Measurements from ENCODE around the gene XRCC4. TPM values are rescaled to one million over a fixed set of nuclear protein-coding genes. Genes with fewer than 3 reads are reported as not detected.
"Not testable (repeated sequence)": the region's sequence is repeated elsewhere in the genome, so short reads cannot be mapped to it uniquely, and the experiment has no call there.

The XRCC4 gene
- polyA plus RNA-seq, 1 donor: 8.5 TPM

GRCh38 chr5:83146441-83146840, 69.1 kb downstream of the XRCC4 start:
- WGBS (ENCODE audit: insufficient coverage, low lambda C conversion rate): 67% methylated on average over 2 of the region's 4 CpGs
- no peaks in the 10 kb centered on the region for H3K9me3 ChIP-seq (ENCODE audit: control insufficient read depth, low read depth, low read length)
- H3K27ac ChIP-seq (ENCODE audit: low read length): no peak overlapping the region
- no peak for DNase-seq
- H3K4me3 ChIP-seq (ENCODE audit: low read length): no peak overlapping the region
- no peaks in the 10 kb centered on the region for H3K36me3 ChIP-seq (ENCODE audit: control insufficient read depth, insufficient read depth, low read length)
- no peaks in the 10 kb centered on the region for H3K4me1 ChIP-seq (ENCODE audit: control insufficient read depth, insufficient read depth, low read length)
- no peaks in the 10 kb centered on the region for H3K27me3 ChIP-seq (ENCODE audit: control insufficient read depth, insufficient read depth, low read length)

DNA sequence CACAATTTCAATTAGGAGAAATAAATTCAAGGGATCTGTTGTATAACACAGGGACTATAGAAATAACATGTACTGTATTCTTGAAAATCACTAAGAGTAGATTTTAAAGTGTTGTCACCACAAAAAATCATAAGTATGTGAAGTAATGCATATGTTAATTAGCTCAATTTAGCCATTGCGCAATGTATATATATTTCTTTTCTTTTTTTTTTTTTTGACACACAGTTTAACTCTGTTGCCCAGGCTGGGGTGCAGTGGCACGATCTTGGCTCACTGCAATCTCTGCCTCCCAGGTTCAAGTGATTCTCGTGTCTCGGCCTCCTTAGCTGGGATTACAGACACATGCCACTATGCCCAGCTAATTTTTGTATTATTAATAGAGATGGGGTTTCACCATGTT, 70.2 kb downstream of the XRCC4 start:
- H3K27ac ChIP-seq (ENCODE audit: low read length): no peak overlapping the region
- H3K4me3 ChIP-seq (ENCODE audit: low read length): no peak overlapping the region
- H3K9me3 ChIP-seq (ENCODE audit: control insufficient read depth, low read depth, low read length): no peaks in the 10 kb centered on the region
- H3K36me3 ChIP-seq (ENCODE audit: control insufficient read depth, insufficient read depth, low read length): no peaks in the 10 kb centered on the region
- H3K27me3 ChIP-seq (ENCODE audit: control insufficient read depth, insufficient read depth, low read length): no peaks in the 10 kb centered on the region
- H3K4me1 ChIP-seq (ENCODE audit: control insufficient read depth, insufficient read depth, low read length): no peaks in the 10 kb centered on the region
- no peak for DNase-seq
- WGBS (ENCODE audit: insufficient coverage, low lambda C conversion rate): 100% methylated on average over 1 of the region's 4 CpGs

- H3K27me3 ChIP-seq (ENCODE audit: control insufficient read depth, insufficient read depth, low read length): no peaks in the 10 kb centered on the region
- 100% methylated on average over 3 of the region's 3 CpGs for WGBS (ENCODE audit: insufficient coverage, low lambda C conversion rate)
- H3K4me1 ChIP-seq (ENCODE audit: control insufficient read depth, insufficient read depth, low read length): no peaks in the 10 kb centered on the region
- H3K9me3 ChIP-seq (ENCODE audit: control insufficient read depth, low read depth, low read length): no peaks in the 10 kb centered on the region
- no peak overlapping the region for H3K27ac ChIP-seq (ENCODE audit: low read length)
- no peak overlapping the region for H3K4me3 ChIP-seq (ENCODE audit: low read length)
- no peaks in the 10 kb centered on the region for H3K36me3 ChIP-seq (ENCODE audit: control insufficient read depth, insufficient read depth, low read length)
- DNase-seq: no peak
Measured at GRCh38 chr5:83148370-83148769, 71.0 kb downstream of the XRCC4 start.

- Histone ChIP-seq H3K27ac (ENCODE audit: low read length) (no peak overlapping the region), H3K4me1 (ENCODE audit: control insufficient read depth, insufficient read depth, low read length) (no peaks in the 10 kb centered on the region), H3K36me3 (ENCODE audit: control insufficient read depth, insufficient read depth, low read length) (no peaks in the 10 kb centered on the region), H3K27me3 (ENCODE audit: control insufficient read depth, insufficient read depth, low read length) (no peaks in the 10 kb centered on the region), H3K4me3 (ENCODE audit: low read length) (no peak overlapping the region), H3K9me3 (ENCODE audit: control insufficient read depth, low read depth, low read length) (no peaks in the 10 kb centered on the region)
- no peak for DNase-seq
Measured at GRCh38 chr5:83149671-83150070, 72.3 kb downstream of the XRCC4 start.

DNA sequence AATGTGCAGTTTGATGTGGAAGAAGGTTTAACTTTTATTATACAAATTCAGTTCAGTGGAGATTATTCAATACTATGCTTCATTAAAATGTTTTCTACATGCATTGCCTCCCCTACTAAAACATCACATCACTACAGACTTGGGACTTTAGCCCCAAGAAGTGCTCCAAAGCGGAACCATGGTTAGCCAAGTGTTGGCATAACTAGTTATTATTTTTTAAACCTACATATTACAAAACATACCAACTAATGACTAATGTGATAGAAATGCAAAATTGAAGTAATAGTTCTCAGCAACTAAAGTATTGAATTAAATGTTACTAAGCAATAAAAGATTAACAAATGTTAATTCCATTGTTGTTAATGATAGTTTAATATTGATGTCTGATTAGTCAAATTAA, 74.5 kb downstream of the XRCC4 start:
- H3K27ac ChIP-seq (ENCODE audit: low read length): no peak overlapping the region
- no peak for DNase-seq
- H3K9me3 ChIP-seq (ENCODE audit: control insufficient read depth, low read depth, low read length): no peaks in the 10 kb centered on the region
- WGBS (ENCODE audit: insufficient coverage, low lambda C conversion rate): no CpG with 5 or more reads among the region's 1 CpG
- H3K4me1 ChIP-seq (ENCODE audit: control insufficient read depth, insufficient read depth, low read length): no peaks in the 10 kb centered on the region
- no peak overlapping the region for H3K4me3 ChIP-seq (ENCODE audit: low read length)
- H3K27me3 ChIP-seq (ENCODE audit: control insufficient read depth, insufficient read depth, low read length): no peaks in the 10 kb centered on the region
- H3K36me3 ChIP-seq (ENCODE audit: control insufficient read depth, insufficient read depth, low read length): no peaks in the 10 kb centered on the region

- not testable (repeated sequence) for H3K27me3 ChIP-seq (ENCODE audit: control insufficient read depth, insufficient read depth, low read length); DNase-seq; H3K4me1 ChIP-seq (ENCODE audit: control insufficient read depth, insufficient read depth, low read length); H3K36me3 ChIP-seq (ENCODE audit: control insufficient read depth, insufficient read depth, low read length); H3K27ac ChIP-seq (ENCODE audit: low read length); H3K9me3 ChIP-seq (ENCODE audit: control insufficient read depth, low read depth, low read length); H3K4me3 ChIP-seq (ENCODE audit: low read length)
- WGBS (ENCODE audit: insufficient coverage, low lambda C conversion rate): no CpG with 5 or more reads among the region's 4 CpGs
Measured at GRCh38 chr5:83152996-83153395, 75.6 kb downstream of the XRCC4 start.

DNA sequence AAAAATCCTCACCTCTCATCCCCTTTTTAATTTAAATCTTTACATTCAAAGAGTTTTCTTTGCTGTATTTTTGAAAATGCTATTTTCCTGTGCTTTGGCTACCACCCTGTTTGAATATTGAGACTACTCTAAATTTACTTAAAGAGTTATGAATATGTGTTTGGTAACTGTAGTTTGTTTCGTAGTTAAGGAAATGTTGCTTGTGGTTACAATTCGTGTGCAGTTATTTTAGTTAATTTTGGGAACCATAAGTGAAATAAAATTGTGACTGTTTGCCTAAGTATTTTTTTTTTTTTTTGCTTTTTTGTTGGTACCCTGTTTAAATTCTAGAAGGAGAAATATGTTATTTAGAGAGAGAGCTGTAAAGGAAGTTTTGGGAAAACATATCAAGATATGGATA, 78.7 kb downstream of the XRCC4 start:
- Histone ChIP-seq H3K4me3 (ENCODE audit: low read length) (no peak overlapping the region), H3K36me3 (ENCODE audit: control insufficient read depth, insufficient read depth, low read length) (no peaks in the 10 kb centered on the region), H3K9me3 (ENCODE audit: control insufficient read depth, low read depth, low read length) (no peaks in the 10 kb centered on the region), H3K27me3 (ENCODE audit: control insufficient read depth, insufficient read depth, low read length) (no peaks in the 10 kb centered on the region), H3K4me1 (ENCODE audit: control insufficient read depth, insufficient read depth, low read length) (no peaks in the 10 kb centered on the region), H3K27ac (ENCODE audit: low read length) (no peak overlapping the region)
- WGBS (ENCODE audit: insufficient coverage, low lambda C conversion rate): no CpG with 5 or more reads among the region's 2 CpGs
- no peak for DNase-seq

DNA sequence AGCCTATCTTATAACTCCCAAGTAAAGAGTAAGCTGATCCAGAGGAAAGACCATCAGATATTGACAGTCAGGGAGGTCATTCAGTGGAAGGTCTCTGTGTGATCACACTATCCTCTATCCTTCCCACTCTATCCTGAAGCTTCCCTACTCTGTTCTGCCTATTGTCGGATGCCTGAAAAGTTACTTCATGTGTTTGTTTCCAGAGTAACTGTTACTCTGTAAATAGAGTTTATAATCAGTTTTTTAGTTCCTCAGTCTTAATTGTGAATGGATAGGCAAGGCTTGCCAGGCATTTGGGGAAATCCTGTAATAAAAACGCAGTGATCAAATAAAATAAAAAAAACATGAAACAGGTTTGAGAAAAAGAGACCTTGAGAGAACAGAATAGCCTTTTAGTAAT, 79.8 kb downstream of the XRCC4 start:
- Histone ChIP-seq H3K27ac (ENCODE audit: low read length) (no peak overlapping the region), H3K4me3 (ENCODE audit: low read length) (no peak overlapping the region), H3K9me3 (ENCODE audit: control insufficient read depth, low read depth, low read length) (no peaks in the 10 kb centered on the region), H3K36me3 (ENCODE audit: control insufficient read depth, insufficient read depth, low read length) (no peaks in the 10 kb centered on the region), H3K4me1 (ENCODE audit: control insufficient read depth, insufficient read depth, low read length) (no peaks in the 10 kb centered on the region), H3K27me3 (ENCODE audit: control insufficient read depth, insufficient read depth, low read length) (no peaks in the 10 kb centered on the region)
- WGBS (ENCODE audit: insufficient coverage, low lambda C conversion rate): 70% methylated on average over 1 of the region's 2 CpGs
- no peak for DNase-seq

GRCh38 chr5:83162601-83163000, 85.3 kb downstream of the XRCC4 start:
- WGBS (ENCODE audit: insufficient coverage, low lambda C conversion rate): 60% methylated on average over 1 of the region's 3 CpGs
- DNase-seq: no peak
- H3K9me3 ChIP-seq (ENCODE audit: control insufficient read depth, low read depth, low read length): no peaks in the 10 kb centered on the region
- H3K27me3 ChIP-seq (ENCODE audit: control insufficient read depth, insufficient read depth, low read length): no peaks in the 10 kb centered on the region
- H3K27ac ChIP-seq (ENCODE audit: low read length): no peak overlapping the region
- H3K36me3 ChIP-seq (ENCODE audit: control insufficient read depth, insufficient read depth, low read length): no peaks in the 10 kb centered on the region
- no peaks in the 10 kb centered on the region for H3K4me1 ChIP-seq (ENCODE audit: control insufficient read depth, insufficient read depth, low read length)
- no peak overlapping the region for H3K4me3 ChIP-seq (ENCODE audit: low read length)

DNA sequence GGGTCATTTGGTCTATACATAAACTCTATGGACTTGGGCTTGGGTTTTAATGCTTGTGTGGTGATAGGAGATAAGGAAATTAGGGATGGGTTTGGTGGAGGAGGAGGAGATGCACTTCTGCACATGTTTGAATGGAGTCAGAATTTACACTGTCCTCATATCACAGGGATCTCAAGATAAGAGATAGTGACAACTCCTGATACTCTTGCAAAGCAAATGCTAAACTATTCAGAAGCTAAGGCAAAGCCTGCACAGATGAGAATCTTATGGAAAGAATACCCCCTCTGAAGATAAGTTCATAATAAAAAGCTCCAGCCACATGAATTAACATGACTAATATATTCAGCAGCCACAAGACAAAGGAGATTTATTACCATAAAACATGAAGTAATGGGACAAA, 90.2 kb downstream of the XRCC4 start:
- Histone ChIP-seq H3K9me3 (ENCODE audit: control insufficient read depth, low read depth, low read length) (no peaks in the 10 kb centered on the region), H3K4me1 (ENCODE audit: control insufficient read depth, insufficient read depth, low read length) (no peaks in the 10 kb centered on the region), H3K27me3 (ENCODE audit: control insufficient read depth, insufficient read depth, low read length) (no peaks in the 10 kb centered on the region), H3K4me3 (ENCODE audit: low read length) (no peak overlapping the region), H3K27ac (ENCODE audit: low read length) (no peak overlapping the region), H3K36me3 (ENCODE audit: control insufficient read depth, insufficient read depth, low read length) (no peaks in the 10 kb centered on the region)
- no peak for DNase-seq

- Histone ChIP-seq H3K27ac (ENCODE audit: low read length) (no peak overlapping the region), H3K36me3 (ENCODE audit: control insufficient read depth, insufficient read depth, low read length) (no peaks in the 10 kb centered on the region), H3K27me3 (ENCODE audit: control insufficient read depth, insufficient read depth, low read length) (no peaks in the 10 kb centered on the region), H3K9me3 (ENCODE audit: control insufficient read depth, low read depth, low read length) (no peaks in the 10 kb centered on the region), H3K4me3 (ENCODE audit: low read length) (no peak overlapping the region), H3K4me1 (ENCODE audit: control insufficient read depth, insufficient read depth, low read length) (no peaks in the 10 kb centered on the region)
- WGBS (ENCODE audit: insufficient coverage, low lambda C conversion rate): no CpG with 5 or more reads among the region's 2 CpGs
- DNase-seq: no peak
Measured at GRCh38 chr5:83169571-83170337, 92.4 kb downstream of the XRCC4 start.

All from large intestine (tissue), 3 donors.